SK-N-MC (cell line): ENCODE data around the gene DST.

ENCODE experiments used
- EZH2 ChIP-seq: fragments of 200-600 bp; sonication (generic); IDR thresholded peaks from one replicate; pipeline ENCODE4 v1.6.1; 2017; ENCODE audit warnings: antibody characterized with exemption
- FOXP2 ChIP-seq: optimal IDR thresholded peaks from 2 replicates; pipeline ENCODE3; 2011; ENCODE audit warnings: mild to moderate bottlenecking, moderate library complexity; ENCODE audit not compliant: insufficient read depth; ENCODE audit errors: extremely low read length, control extremely low read depth
- POLR2AphosphoS5 ChIP-seq: IDR thresholded peaks from 2 replicates; pipeline ENCODE4 v1.6.1; 2012; ENCODE audit warnings: mild to moderate bottlenecking, low read depth, low read length, borderline replicate concordance

- no peak for TF ChIP-seq POLR2AphosphoS5
- TF ChIP-seq EZH2: no peak
- TF ChIP-seq FOXP2: no peak
Observed at GRCh38 chr6:56435754-56436153, 206.9 kb downstream of the DST start.
